Stimulated activated naive CD8-positive, alpha-beta T cell treated with anti-CD3 and anti-CD28 coated beads, Interleukin-15, Interleukin-2, amounts not matched to agents 100 U/mL and 50 U/mL, for 24 hours (primary cell): ENCODE data around the gene NHS.

Experiments
- ATAC-seq: fragments of 150-1000 bp; cut with Tn5 transposase; one replicate; pipeline ENCODE4 v1.10.0; 2021
- DNase-seq: peaks from one replicate; pipeline ENCODE4 v3.0.0; 2021

NHS gene

GRCh38 chrX:17448188-17448587, 73.2 kb downstream of the NHS start:
- ATAC-seq = no peak

GRCh38 chrX:17449866-17450265, 74.9 kb downstream of the NHS start:
- DNase-seq = no peak
- ATAC-seq = no peak

More at GRCh38 chrX:17448188-17448587, 73.2 kb downstream of the NHS start:
- DNase-seq = no peak

GRCh38 chrX:17453788-17454187, 78.8 kb downstream of the NHS start:
- ATAC-seq (no peak), DNase-seq (no peak)

- ATAC-seq = no peak
- DNase-seq = no peak
These were observed 81.5 kb downstream of the NHS start for GRCh38 chrX:17456526-17456925.

GRCh38 chrX:17459008-17459611, 84.1 kb downstream of the NHS start:
- ATAC-seq = no peak
- DNase-seq = no peak

- ATAC-seq (no peak), DNase-seq (no peak)
These were observed 84.7 kb downstream of the NHS start for GRCh38 chrX:17459661-17460060.

- DNase-seq (no peak), ATAC-seq (no peak)
These were observed 87.9 kb downstream of the NHS start for GRCh38 chrX:17462881-17463280.

- no peak for DNase-seq
- no peak for ATAC-seq
These were observed 89.2 kb downstream of the NHS start for GRCh38 chrX:17464194-17464593.

- ATAC-seq (no peak), DNase-seq (no peak)
These were observed 90.2 kb downstream of the NHS start for GRCh38 chrX:17465201-17465600.

- DNase-seq (no peak), ATAC-seq (no peak)
These were observed 90.8 kb downstream of the NHS start for GRCh38 chrX:17465802-17466201.

GRCh38 chrX:17470136-17470535, 95.1 kb downstream of the NHS start:
- no peak for ATAC-seq
- DNase-seq = no peak

GRCh38 chrX:17471121-17471520, 96.1 kb downstream of the NHS start:
- ATAC-seq = no peak
- DNase-seq = no peak

- no peak for ATAC-seq
- no peak for DNase-seq
These were observed 96.9 kb downstream of the NHS start for GRCh38 chrX:17471861-17472260.

GRCh38 chrX:17472424-17472823, 97.4 kb downstream of the NHS start:
- ATAC-seq = no peak
- DNase-seq = no peak

- ATAC-seq (no peak), DNase-seq (no peak)
These were observed 98.0 kb downstream of the NHS start for GRCh38 chrX:17473021-17473420.

GRCh38 chrX:17474892-17475291, 99.9 kb downstream of the NHS start:
- no peak for DNase-seq
- no peak for ATAC-seq

GRCh38 chrX:17475449-17476217, 100.6 kb downstream of the NHS start:
- DNase-seq = no peak
- no peak for ATAC-seq

- ATAC-seq = no peak
- no peak for DNase-seq
These were observed 101.4 kb downstream of the NHS start for GRCh38 chrX:17476411-17476810.

GRCh38 chrX:17481086-17481485, 106.1 kb downstream of the NHS start:
- no peak for DNase-seq
- ATAC-seq = no peak

GRCh38 chrX:17484592-17484991, 109.6 kb downstream of the NHS start:
- DNase-seq (no peak), ATAC-seq (no peak)

GRCh38 chrX:17485391-17485790, 110.4 kb downstream of the NHS start:
- no peak for DNase-seq
- ATAC-seq = no peak

- ATAC-seq (no peak), DNase-seq (no peak)
These were observed 113.0 kb downstream of the NHS start for GRCh38 chrX:17488036-17488435.

- DNase-seq (no peak), ATAC-seq (no peak)
These were observed 119.2 kb downstream of the NHS start for GRCh38 chrX:17494216-17494615.

- no peak for DNase-seq
- no peak for ATAC-seq
These were observed 120.1 kb downstream of the NHS start for GRCh38 chrX:17495052-17495451.
